Right ventricle myocardium inferior (tissue), 1 donor: ENCODE results near the gene VSX1. TPM values are rescaled to one million over a fixed set of nuclear protein-coding genes. Genes with fewer than 3 reads are reported as not detected.

Experiments used
- ATAC-seq: fragments of 200-7000 bp; cut with Tn5 transposase; one replicate; pipeline ENCODE4 v1.9.1; 2020; ENCODE audit warnings: mild to moderate bottlenecking, moderate library complexity
- DNase-seq: peaks from one replicate; pipeline ENCODE4 v3.0.0; 2021; ENCODE audit errors: missing footprints
- intact Hi-C: fragments of 100-400 bp; cut with DNase I; formaldehyde crosslinking; loops from one replicate; pipeline ENCODE4 v1.11.0; 2022
- total RNA-seq: library from RNA; stranded (reverse); fragmentation: NEBNext Ultra II Directional; extraction: Animal tissue kit (Norgen Biotek cat#: 25700); gene quantifications from one replicate; pipeline ENCODE4 v1.2.1, GENCODE V29; 2021
- donor health status: DM: no; HTN: yes; CAD: no; lungs with severe emphysema.

VSX1 gene
- total RNA-seq, 1 donor from 2014 or later, result 0.14 TPM

GRCh38 chr20:25058051-25058846 lies 23.7 kb downstream of the VSX1 start, which contains the start of gene ACSS1:
ACSS1 (minus strand) TSS chr20:25058139; CDS start chr20:25058102, 37 bp downstream.
- DNase-seq (peak; percentile 87), ATAC-seq (peak; percentile 66)
- intact Hi-C loops, result loop anchor here (2.0 to 10.0 kb wide), 2 partner anchors 25 to 237 kb away; no protein-coding TSS in a partner anchor

DNA sequence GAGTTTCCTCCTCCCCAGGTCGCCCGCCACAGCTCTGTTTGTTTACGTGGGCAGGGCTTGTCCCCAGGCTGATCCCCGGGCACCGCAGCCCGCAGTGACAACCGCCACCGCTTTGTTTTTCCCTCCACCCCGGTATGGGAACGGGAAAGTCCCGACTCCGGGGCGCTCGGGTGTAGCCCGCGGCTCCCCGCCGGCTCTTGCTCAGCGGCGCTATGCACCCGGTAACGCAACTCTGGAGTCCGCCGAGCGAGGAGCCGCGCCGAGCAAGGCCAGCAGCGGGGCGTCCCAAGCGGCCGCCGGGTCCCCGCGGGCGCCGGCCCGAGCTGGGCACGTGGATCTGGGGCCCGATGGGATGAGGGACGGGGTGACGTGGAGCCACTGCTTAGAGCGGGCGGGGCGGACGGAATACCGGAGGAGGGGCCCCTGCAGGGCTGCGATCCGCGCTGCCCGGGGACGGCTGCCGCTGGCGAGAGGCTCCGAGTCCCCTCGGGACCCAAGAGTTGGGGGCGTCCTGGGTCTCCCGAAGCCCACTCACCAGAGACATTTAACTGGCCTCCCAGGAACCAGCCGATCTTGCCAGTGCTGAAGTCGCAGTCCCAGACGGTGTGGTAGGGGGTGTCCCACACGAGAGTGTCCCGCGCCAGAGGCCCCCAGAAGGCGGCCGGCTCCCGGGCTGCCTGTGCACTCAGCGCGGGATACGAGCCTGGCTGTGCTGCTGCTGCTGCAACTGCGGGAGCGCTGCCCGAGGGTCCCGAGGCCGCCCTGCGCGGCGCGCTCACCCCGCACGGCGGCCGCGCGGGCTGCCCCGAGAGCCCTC lies 24.5 kb downstream of the VSX1 start:
- intact Hi-C loops, result loop anchor here (2.0 to 10.0 kb wide), 3 partner anchors 19 to 237 kb away; no protein-coding TSS in a partner anchor

GRCh38 chr20:25056690-25057233 lies 25.2 kb downstream of the VSX1 start:
- ATAC-seq (no peak), DNase-seq (peak; percentile 64)
- intact Hi-C loops, result loop anchor here (2.0 to 10.0 kb wide), 2 partner anchors 18 to 238 kb away; no protein-coding TSS in a partner anchor

More for the DNA sequence above, 24.5 kb downstream of the VSX1 start:
- DNase-seq, result peak; percentile 90
- peak; percentile 73 for ATAC-seq

DNA sequence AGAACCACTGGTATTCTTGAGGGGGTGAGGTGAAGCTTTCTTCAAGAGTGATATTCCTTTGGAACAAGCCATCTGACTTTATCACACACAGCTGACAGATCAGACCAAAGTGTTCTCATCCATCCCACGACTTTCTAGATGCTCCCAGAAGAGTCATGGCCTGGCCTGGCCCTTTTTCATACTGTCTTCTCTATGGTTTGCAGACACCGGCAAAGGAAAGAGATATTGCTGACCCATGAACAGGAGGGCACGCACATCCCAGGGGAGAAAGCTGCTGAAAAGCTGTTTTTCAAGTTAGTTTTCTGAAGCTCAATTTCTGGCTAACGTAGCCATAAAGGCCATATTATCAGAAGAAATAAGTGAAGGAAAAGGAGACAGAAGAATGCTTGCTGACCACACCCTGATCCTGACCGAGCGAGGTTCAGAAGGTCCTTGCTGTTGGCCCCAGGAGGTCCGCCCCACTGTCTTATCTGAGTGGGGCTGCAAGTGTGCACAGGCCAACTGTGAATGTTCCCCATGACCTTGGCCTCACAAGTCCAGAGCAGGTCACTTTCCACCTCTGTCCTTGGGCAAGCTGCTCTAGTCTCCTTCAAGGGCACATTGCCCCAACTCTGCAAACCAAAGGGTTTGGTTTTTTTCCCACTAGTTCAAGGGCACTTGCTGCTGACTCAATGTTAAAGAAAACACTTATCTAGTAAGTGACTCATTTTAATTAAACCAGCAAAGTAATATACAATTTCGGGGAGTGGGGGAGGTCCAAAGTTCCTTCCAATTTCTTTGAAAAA lies 26.0 kb downstream of the VSX1 start:
- no peak for ATAC-seq
- peak; percentile 39 for DNase-seq
- intact Hi-C loops, result loop anchor here (2.0 to 10.0 kb wide), 2 partner anchors 17 to 239 kb away; no protein-coding TSS in a partner anchor

GRCh38 chr20:25054995-25055629 lies 26.8 kb downstream of the VSX1 start:
- DNase-seq, result peak; percentile 43
- intact Hi-C loops, result loop anchor here (10.0 kb wide), 1 partner anchor 240 kb away; no protein-coding TSS in a partner anchor
- no peak for ATAC-seq

- intact Hi-C loops, result loop anchor here (10.0 kb wide), 1 partner anchor 241 kb away; no protein-coding TSS in a partner anchor
- peak; percentile 40 for DNase-seq
Observed at GRCh38 chr20:25054096-25054820, 27.7 kb downstream of the VSX1 start.

DNA sequence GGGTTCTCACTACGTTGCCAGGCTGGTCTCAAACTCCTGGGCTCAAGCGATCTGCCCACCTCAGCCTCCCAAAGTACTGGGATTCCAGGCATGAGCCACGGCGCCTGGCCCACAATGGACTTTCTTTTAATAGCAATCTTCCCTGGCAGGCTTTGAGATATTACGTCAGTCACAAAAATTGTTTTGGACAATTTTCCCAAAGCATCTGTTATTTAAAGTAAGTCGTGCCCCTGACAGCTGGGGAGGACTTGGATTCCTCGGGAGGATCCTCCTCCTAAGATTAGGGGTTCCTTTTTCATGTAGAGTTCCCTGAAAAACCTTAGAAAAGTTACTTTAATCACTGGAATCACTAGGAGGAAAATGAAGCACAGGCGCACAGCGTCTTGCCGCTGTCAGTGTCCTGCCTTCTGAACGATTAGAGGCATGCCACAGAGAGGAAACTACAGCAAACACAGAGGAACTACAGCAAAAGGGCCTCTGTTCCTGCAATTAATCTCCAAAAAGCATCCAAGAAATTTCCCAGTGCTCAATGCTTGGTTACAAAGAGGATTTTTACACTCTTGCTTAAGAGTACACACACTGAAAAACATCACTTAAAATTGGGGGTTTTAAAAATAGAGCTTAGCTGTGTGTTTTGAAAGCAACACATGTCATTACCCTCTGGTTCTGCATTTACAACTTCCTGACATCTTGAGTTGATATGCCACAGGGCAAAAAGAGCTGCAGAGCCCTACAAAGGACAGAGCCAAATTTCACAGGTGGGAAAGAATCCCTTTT lies 28.5 kb downstream of the VSX1 start:
- peak; percentile 34 for ATAC-seq
- intact Hi-C loops, result loop anchor here (10.0 kb wide), 1 partner anchor 241 kb away; no protein-coding TSS in a partner anchor
- peak; percentile 82 for DNase-seq

More at GRCh38 chr20:25054096-25054820, 27.7 kb downstream of the VSX1 start:
- ATAC-seq, result no peak

- DNase-seq, result peak; percentile 64
- ATAC-seq, result no peak
- intact Hi-C loops, result loop anchor here (10.0 kb wide), 1 partner anchor 242 kb away; no protein-coding TSS in a partner anchor
Observed at GRCh38 chr20:25052255-25053194, 29.4 kb downstream of the VSX1 start.

- intact Hi-C loops, result loop anchor here (10.0 kb wide), 1 partner anchor 243 kb away; no protein-coding TSS in a partner anchor
- ATAC-seq (no peak), DNase-seq (peak; percentile 33)
Observed at GRCh38 chr20:25051386-25052155, 30.4 kb downstream of the VSX1 start.

- intact Hi-C loops, result loop anchor here (10.0 kb wide), 1 partner anchor 244 kb away; no protein-coding TSS in a partner anchor
- DNase-seq (no peak), ATAC-seq (no peak)
Observed at GRCh38 chr20:25050501-25051350, 31.2 kb downstream of the VSX1 start.

DNA sequence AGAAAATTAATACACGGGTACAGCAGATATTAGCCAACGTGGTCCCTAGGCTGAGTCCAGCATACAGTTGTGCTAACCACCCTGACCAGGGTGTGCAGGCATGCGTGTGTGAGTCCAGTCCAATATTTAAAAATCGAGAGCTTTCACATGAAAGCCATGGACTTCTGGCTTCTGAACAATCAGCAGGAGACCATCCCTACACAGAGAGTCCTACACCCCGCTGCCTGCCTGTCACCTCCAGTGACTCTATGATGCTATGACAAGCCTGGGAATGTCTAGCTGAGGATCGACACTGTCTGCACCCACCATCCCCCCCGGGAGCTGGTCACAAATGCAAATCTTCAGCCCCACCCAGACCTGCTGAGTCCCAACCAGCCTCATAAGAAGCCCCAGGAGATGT lies 31.9 kb downstream of the VSX1 start:
- DNase-seq, result no peak
- no peak for ATAC-seq
- intact Hi-C loops, result loop anchor here (10.0 kb wide), 1 partner anchor 245 kb away; no protein-coding TSS in a partner anchor

DNA sequence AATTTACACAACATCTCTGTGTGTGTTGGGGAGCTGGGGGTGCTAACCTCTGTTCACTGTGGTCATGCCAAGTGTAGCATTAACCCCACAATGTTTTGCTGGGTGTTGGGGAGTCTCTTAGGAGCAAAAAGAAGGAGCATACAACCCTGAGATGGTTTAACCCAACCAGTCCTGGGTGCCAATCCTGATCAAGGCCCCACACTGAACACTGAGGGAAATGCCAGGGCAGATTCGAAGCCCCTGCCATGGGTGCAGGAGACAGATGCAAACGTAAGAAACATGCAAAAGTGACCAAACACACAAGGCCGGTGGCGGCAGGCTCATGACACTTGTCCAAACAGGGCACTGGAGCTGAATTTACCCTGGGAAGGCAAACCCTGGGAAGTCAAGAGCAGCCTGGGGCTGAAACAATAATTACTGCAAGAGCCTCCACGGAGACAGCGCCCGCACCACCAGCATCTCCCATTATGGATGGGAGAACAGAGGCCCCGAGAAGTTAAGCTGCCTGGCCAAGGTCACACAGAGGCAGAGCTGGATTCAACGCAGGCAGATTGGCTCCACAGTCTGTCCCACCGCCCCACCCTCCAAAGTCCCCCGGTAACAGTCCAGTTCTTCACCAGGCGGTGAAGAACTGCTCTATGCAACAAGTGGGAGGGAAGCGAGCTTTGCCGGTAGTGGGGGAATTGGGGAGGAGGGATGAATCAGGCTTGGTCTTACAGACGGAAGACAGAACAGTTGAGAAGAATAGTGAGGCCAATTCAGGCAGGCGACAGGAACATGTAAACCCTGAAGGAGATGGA lies 32.5 kb downstream of the VSX1 start:
- DNase-seq (no peak), ATAC-seq (no peak)
- intact Hi-C loops, result loop anchor here (10.0 kb wide), 1 partner anchor 245 kb away; no protein-coding TSS in a partner anchor
